Measurements from ENCODE around the gene HPCAL4.

Gene HPCAL4

DNA sequence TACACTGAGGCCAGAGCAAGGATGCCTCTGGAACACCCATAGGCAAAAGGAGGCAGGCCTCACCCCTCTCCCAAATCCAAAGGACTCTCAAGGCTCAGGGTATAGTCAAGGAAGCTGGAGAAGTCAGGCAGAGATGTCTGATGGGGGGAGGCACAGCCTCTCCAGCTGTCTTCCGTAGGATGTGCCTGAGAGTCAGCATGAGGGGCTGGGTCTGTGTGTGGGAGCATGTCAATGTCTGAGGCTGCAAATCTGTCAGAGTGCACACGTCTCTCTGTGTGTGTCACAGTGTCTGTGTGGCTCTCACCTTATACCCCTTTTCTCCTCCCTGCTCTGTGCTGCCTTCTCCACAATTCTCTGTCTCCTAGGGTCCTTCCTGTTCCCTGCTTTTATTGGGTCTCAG, 4.0 kb downstream of the HPCAL4 start:
- TF ChIP-seq, protein P1, sequence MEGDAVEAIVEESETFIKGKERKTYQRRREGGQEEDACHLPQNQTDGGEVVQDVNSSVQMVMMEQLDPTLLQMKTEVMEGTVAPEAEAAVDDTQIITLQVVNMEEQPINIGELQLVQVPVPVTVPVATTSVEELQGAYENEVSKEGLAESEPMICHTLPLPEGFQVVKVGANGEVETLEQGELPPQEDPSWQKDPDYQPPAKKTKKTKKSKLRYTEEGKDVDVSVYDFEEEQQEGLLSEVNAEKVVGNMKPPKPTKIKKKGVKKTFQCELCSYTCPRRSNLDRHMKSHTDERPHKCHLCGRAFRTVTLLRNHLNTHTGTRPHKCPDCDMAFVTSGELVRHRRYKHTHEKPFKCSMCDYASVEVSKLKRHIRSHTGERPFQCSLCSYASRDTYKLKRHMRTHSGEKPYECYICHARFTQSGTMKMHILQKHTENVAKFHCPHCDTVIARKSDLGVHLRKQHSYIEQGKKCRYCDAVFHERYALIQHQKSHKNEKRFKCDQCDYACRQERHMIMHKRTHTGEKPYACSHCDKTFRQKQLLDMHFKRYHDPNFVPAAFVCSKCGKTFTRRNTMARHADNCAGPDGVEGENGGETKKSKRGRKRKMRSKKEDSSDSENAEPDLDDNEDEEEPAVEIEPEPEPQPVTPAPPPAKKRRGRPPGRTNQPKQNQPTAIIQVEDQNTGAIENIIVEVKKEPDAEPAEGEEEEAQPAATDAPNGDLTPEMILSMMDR (conservative IDR thresholded peaks at IDR 0.05; ENCODE audit: low read length): no peak
- no peak overlapping the region for H3K4me3 ChIP-seq (ENCODE audit: low read length)
- DNase-seq (ENCODE audit: low read depth): no peak

DNA sequence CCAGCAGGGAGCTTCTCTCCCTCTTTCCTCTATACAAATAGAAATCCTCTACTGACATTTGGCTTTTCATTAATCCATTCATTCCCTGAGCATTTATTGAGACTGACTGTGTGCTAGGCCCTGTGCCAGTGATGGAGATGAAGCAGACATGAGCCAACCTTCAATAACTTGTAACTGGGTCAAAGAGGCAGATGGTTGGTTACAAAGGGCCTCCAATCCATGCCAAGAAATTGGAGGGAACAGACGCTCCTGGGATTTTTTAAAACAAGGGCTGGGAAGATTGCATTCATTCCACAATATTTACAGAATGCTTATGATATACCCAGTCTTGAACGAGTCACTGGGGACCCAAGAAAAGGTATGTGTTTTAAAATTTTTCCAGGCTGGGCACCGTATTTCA, 6.2 kb downstream of the HPCAL4 start:
- no peak for DNase-seq (ENCODE audit: low read depth)
- TF ChIP-seq, protein P1 (conservative IDR thresholded peaks at IDR 0.05; ENCODE audit: low read length): no peak
- H3K4me3 ChIP-seq (ENCODE audit: low read length): no peak overlapping the region

DNA sequence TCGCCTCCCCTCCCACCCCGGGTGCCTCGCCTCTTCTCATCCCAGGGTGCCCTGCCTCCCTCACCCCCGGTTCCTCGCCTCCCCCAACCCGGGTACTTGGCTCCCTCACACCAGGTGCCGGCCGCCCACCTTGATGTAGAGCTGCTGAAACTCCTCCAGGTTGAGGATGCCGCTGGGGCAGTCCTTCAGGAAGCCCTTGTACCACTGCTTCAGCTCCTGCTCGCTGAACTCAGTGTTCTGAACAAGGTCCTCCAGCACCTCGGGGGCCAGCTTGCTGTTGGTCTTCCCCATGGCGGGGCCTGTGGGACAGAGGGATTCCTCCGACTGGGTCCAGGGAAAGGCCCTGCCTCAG, 6.9 kb downstream of the HPCAL4 start:
- TF ChIP-seq, protein P1 (conservative IDR thresholded peaks at IDR 0.05; ENCODE audit: low read length): no peak
- no peak overlapping the region for H3K4me3 ChIP-seq (ENCODE audit: low read length)
- no peak for DNase-seq (ENCODE audit: low read depth)

DNA sequence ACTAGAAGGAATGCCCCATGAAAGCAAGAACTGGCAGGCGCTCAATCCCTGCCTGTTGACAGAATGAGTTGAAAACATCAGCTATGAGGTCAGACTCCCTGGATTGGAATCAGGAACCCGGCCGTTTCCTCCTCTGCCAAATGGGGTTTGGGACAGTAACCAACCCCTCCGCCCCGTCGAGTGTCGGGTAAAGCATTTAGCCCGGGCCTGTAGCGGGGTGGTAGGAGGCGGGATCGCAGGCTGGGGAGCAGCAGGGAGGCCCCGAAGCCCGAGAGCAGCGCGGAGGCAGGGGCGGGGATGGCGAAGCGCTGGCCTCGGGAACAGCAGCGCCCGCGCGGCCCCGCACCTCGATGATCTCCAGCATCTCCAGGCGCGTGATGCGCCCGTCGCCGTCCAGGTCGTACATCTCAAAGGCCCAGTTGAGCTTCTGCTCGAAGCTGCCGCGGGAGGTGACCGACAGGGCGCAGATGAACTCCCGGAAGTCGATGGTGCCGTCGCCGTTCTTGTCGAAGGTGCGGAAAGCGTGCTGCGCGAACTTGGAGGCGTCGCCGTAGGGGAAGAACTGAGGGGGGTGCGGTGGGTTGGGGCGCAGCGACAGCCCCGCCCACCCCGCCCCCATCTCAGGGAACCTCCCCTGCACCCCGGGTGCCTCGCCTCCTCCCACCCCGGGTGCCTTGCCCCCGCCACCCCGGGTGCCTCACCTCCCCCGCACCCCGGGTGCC, 7.5 kb downstream of the HPCAL4 start:
- no peak for DNase-seq (ENCODE audit: low read depth)
- TF ChIP-seq, protein P1 (conservative IDR thresholded peaks at IDR 0.05; ENCODE audit: low read length): no peak
- H3K4me3 ChIP-seq (ENCODE audit: low read length): no peak overlapping the region

DNA sequence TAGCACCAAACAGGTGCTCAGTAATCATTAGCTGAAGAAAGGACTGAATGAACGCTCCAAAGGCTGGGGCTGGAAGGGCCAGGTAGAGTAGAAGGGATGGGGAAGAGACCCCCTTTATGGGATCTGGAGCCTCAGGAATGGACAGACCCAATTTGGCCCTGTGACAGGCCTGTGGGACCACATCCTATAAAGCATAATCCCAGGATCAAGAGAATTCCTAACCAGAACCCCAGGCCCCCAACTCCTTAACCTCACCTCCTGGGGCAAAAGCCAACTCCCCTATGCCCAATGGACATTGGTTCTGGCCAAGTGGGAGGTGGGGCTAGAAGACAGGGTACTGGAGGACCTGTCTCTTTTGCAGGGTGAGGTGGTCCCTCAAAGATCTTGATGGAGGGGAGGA, 9.2 kb downstream of the HPCAL4 start:
- no peak overlapping the region for H3K4me3 ChIP-seq (ENCODE audit: low read length)
- DNase-seq (ENCODE audit: low read depth): no peak
- TF ChIP-seq, protein P1 (conservative IDR thresholded peaks at IDR 0.05; ENCODE audit: low read length): no peak

DNA sequence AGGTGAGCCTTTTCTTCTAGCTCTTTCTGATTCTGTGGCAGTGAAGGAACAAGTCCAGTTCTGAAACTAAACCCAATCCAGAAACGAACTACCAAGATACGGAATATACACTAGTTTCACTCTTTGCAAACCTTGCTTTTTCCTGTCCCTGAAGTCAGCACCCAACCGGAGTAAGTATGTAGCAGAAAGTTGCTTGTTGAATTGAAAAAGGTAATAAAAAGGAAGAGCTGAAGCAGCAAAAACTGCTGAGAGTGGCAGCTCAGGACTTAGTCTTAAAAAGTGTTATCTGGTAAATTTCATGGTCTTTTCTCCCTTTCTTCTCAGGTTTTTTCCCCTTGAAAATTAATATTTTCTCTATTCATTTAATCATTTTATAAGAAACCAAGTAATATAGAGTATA, 9.9 kb downstream of the HPCAL4 start:
- TF ChIP-seq, protein P1 (conservative IDR thresholded peaks at IDR 0.05; ENCODE audit: low read length): no peak
- H3K4me3 ChIP-seq (ENCODE audit: low read length): no peak overlapping the region
- no peak for DNase-seq (ENCODE audit: low read depth)

DNA sequence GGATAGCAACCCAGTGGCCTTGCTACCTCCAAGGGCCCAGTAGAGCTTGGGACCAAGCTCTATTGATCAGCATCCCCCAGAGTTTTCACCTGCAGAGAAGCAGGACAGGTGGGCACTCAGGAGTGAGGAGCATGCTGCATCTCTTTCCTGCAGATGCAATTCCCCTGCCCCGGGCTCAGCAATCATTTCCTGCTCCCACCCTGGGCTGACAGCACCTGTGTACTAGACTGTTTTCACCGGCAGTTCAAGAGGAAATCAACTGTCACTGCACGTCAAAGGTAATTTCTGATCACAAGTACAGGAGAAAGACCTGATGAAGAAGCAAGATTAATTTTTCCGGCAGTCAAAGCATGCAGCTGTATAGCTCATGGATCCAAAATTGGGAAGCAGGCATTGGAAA, 10.5 kb downstream of the HPCAL4 start:
- H3K4me3 ChIP-seq (ENCODE audit: low read length): no peak overlapping the region
- no peak for DNase-seq (ENCODE audit: low read depth)
- TF ChIP-seq, protein P1 (conservative IDR thresholded peaks at IDR 0.05; ENCODE audit: low read length): no peak

Measured in AG10803 (cell line).